GM19239 (cell line): ENCODE results near the gene MXD3.
"Not testable (repeated sequence)": the region's sequence is repeated elsewhere in the genome, so short reads cannot be mapped to it uniquely, and the experiment has no call there.

ENCODE experiments used
- DNase-seq: peaks from one replicate; pipeline ENCODE4 v3.0.0; 2011; ENCODE audit warnings: low spot score; ENCODE audit not compliant: insufficient read length
- FAIRE-seq: peaks from 2 replicates; lab custom pipeline; 2011; peaks lifted over from hg19 to GRCh38; lab: Jason Lieb, UNC

Gene MXD3, protein sequence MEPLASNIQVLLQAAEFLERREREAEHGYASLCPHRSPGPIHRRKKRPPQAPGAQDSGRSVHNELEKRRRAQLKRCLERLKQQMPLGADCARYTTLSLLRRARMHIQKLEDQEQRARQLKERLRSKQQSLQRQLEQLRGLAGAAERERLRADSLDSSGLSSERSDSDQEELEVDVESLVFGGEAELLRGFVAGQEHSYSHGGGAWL

DNA sequence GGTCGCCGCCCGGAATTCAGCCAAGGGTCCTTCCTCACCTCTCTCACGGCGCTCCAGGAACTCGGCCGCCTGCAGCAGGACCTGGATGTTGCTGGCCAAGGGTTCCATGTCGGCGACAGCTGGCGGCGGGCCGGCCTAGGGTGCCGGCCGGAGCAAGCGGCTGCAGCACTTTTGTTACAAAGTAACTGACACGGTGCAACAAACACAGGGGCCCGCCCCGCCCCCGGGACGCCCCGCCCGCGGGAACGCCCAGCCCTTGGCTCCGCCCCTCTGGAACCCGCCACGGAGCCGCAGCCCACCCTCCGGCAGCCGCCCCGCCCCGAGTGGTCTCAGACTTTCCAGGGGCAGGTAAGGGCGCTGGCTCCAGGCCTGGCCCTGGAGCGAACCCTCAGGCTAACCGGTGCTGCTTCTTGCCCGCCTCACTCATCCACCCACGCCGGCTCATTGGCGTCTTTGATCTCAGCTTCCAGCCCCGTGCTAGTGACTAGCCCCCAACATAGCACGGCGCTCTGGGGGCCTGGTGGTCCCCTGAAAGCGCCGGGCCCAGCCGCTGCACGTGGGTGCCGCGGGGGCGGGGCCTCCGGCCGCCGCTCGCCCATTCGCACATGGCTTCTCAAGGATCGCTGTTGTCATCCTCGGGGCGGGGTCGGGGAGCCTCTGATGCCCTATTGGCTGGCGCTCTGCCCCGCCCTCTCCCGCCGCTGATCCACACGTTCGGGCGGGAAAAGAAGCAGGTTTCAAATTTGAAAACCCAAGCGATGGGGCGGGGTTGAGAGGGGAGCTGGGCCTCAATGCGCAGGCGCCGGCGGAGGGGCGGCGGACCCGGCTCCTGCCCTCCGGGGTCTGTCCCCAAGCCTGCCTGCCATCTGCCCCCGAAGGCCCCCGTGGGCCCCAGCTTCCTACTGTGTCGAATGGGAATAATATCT, at the start of gene MXD3:
MXD3 (minus strand) TSS at position 176 of the 926 bp plus-strand sequence; CDS start at position 108, 68 bp downstream.
- FAIRE-seq, result peak; percentile 97
- DNase-seq, result peak; percentile 82

DNA sequence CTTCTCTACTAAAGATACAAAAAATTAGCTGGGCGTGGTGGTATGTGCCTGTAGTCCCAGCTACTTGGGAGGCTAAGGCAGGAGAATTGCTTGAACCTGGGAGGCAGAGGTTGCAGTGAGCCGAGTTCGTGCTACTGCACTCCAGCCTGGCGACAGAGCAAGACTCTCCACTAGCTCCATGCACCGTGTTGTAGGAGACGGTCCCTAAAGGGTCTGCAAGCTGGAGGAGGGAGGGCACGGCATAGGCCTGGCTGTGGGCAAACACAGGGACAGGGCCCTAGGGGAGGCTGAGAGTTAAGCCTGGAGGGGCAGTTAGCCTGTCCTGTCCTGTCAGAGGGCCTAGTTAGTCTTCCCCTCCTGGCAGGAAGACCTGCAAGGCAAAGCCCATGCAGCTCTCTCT, 49.0 kb upstream of the MXD3 start:
- not testable (repeated sequence) for FAIRE-seq, DNase-seq

DNA sequence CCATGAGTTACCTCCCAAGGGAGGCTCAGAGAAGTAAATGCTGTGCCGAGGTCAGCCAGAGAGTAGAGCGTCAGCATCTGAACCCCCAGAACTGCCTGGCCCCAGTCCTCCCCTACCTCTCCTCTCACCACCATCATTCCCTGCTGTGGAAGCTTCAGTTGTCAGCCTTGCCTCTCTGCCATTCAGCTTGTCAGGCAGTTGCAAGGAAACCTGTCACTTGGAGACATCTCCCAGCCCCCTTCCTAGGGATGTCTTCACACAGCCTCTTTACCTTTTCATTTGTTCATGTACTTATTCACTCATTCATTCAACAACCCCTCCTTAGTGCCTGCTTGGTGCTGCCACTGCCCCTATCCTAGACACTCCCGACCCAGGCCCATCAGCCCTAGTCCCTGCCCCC, 48.2 kb upstream of the MXD3 start:
- FAIRE-seq (no peak), DNase-seq (no peak)

DNA sequence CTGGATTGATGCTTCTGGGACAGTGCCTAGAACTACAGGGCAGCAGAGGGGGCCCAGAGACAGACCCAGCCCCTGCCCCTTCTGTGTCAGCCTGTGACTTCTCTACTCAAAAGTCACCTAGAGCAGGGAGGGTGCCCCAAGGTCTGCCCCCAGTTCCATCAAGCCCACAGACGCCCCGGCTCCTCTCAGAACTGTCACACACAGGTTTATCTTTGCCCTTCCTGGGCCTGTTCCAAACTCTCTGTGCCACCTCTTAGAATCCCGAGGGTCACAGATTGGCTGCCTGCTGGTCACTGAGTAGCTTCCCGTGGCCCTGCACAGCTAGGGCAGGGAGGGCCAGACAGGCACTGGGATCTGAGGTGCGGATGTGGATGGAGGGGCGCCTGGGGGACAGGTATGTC, 47.8 kb upstream of the MXD3 start:
- no peak for FAIRE-seq
- DNase-seq, result no peak

DNA sequence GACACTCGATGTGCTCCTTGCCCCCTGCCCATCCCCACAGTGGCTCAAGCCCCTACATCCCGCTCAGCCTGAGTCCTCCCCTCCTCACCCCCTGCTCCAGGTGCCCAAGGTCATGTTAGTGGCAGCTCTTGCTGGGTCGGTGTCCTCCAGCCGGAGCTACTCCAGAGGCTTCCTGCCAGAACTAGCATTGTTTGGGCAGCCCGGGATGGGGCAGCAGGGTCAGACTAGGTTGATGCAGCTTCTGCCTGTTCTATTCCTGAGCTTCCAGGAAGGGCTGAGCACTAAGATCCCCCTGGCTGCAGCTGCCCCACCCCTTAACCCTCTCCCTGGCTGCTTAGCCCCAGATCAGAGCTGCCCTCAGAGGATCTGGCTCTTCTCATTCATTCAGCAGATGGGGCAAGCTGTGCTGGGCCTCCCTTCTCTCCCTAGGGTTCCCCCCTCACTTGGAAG, 46.7 kb upstream of the MXD3 start:
- DNase-seq, result no peak

DNA sequence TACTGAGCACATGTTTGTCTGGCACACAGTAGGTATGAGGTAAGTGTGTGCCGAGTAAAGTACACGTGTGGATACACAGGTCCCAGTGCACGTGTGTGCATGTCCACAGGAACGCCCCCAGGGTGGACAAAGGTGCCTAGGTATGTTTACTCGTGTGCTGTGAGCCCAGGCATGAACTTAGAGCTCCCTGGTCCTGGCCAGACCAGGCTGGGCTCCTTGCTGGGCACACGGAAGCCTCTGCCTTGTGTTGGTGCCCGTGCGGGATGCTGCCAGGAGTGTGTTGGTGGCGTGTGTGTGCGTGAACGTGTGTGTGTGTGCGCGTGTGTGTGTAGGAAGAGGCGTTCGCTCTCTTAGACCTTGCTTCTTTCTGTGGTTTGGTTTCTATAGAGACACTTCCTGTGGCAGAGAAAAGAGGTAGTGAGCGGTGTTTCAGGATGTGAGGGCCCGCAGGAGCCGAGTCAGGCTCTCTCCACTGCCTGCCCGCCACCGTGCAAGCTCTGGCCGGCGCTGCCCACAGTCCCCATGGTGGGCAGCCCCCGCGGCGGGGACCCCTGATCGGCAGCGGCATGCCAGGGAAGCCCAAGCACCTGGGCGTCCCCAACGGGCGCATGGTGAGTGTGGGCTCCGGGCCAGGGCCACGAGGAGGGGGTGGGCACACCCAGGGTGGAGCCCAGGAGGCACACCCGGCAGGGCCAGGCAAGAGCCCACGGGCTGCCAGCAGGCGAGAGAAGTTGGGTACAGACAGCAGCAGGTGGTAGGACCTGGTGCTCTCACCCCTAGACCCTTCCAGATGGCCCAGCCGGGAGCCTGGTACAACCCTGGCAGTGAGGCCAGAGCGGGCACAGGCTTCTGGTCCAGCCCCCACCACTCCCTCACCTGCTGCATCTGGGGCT, 46.0 kb upstream of the MXD3 start, which contains the start of gene RGS14:
RGS14 (plus strand) TSS at position 466 of the 893 bp plus-strand sequence; CDS start at position 567, 101 bp downstream.
- peak; percentile 94 for FAIRE-seq

More for the DNA sequence above, 46.7 kb upstream of the MXD3 start:
- FAIRE-seq, result peak; percentile 63

DNA sequence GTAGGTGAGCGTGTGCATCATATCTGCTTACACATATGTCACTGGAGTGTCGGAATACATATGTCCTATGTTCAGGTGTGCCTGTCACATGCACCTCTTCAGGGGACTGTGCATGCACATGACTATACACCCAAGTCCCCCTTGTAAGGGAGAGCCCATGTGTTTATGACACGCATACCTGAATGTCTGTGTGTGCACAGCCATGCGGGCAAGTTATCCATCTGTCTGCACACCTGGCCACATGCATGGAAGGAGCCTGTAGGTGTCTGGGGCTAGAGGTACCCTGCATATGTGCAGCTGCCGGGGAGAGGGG, 45.4 kb upstream of the MXD3 start:
- FAIRE-seq (no peak), DNase-seq (no peak)

More for the DNA sequence above, 46.0 kb upstream of the MXD3 start, which contains the start of gene RGS14:
- DNase-seq, result peak; percentile 93

DNA sequence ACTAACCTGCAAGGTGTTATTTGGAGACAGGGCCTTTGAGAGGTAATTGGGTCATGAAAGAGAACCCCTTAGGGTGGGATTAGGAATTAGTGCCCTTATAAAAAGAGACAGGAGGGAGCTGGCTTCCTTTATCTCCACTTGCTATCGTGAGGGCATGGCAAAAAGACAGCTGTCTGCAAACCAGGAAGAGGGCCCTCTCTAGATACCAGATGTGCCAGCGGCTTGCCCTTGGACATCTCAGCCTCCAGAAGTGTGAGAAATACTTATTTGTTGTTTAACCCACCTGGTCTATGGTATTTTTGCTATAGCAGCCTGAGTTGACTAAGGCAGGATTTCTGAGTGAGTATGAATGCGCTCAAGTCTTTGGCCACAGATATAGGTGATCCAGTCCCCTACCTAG, 45.0 kb upstream of the MXD3 start:
- DNase-seq, result no peak
- FAIRE-seq, result no peak

DNA sequence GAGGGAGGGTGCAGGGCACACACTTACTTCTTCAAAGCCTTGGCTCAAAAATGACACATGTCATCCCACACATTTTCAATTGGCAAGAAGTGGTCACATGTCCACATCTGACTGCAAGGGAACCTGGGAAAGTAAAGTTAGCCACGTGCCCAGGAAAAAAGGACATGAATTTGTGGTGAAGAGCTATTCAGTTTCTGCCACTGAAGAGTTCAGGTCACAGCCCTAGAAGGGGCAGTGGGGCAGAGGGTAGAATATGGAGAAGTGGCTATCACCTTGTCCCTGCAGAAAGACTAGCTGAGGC, 44.1 kb upstream of the MXD3 start:
- FAIRE-seq, result no peak
- no peak for DNase-seq

DNA sequence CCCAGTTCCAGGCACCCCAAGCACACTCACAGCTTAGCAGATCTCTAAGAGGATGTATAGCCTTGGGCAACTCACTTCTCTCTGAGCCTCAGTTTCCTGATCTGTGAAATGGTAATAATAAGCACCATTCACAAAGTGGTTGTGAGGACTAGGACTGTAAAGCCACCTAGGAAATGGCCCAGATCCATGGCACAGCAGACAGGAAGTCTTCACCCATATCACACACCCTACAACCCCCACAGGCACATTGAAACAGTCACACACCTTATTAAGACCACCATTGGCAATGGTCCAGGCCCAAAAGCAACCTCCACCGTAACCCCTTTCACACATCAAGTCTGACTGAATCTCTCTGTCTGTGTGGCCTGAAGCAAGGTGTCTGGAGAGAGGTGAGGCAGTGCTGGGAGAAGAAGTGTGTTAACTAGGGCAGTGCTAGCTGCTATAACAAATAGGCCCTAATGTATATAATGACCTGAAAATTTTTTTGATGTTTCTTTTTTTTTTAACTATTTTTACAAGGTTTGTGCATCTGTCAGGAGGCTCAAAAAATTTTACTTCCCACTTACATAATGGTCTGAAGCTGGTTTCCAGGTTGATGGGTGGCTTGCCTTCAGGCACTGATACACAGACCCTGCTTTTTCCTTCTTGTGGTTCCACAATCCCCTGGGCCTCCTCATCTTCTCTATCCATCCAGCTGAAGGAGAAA, 43.6 kb upstream of the MXD3 start:
- DNase-seq (no peak), FAIRE-seq (no peak)

DNA sequence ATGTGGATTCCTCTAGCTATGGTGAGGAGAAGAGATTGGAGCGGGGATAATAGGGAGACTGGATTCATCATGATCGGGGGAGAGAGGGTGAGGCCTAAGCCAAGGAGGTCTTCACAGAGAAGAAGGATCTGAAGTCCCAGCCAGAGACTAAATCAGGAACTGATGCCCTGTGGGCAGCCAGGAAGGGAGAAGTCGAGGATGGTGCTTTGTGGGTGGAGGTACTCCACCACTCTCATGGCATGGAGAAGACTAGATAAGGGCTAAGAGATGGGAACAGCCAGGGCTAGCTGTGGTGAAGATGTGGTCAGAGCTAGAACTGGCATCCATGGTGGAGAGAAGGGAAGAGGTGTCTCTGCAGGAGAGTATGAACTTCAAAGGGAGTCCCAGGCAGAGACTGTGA, 43.0 kb upstream of the MXD3 start:
- DNase-seq, result no peak
- no peak for FAIRE-seq

DNA sequence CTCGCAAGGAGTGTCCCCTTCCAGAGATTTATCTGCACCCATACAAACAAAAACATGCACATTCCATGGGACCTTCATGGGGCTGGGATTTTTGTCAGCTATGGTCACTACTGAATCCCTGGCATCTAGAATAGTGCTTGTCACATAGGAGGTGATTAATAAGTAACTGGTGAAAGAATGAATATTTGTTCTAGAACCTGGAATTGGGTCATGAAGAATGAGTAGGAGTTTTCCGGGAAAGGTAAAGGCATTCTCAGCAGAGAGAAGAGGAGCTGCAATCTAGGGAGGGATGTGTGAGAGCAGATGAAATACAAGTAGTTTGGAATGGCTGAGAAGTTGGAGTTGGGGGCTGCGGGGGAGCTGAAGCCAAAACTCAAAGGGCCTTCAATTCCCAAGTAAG, 42.6 kb upstream of the MXD3 start:
- FAIRE-seq (no peak), DNase-seq (no peak)

DNA sequence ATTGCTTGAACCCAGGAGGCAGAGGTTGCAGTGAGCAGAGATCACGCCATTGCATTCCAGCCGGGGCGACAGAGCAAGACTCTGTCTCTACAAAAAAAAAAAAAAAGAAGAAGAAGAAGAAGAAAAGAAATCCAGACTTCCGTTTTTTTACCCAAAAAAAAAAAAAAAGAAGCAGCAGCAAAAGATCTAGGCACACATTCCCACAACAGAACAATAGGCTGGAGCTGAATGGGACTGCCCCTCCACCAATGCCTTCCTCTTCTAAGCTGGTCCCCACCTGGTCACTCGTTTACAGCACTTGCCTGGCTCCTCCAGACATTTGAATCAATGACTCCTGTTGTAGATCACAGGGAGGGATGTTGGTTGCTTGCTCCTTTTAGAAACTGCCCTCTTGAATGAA, 41.4 kb upstream of the MXD3 start:
- FAIRE-seq (no peak), DNase-seq (no peak)

DNA sequence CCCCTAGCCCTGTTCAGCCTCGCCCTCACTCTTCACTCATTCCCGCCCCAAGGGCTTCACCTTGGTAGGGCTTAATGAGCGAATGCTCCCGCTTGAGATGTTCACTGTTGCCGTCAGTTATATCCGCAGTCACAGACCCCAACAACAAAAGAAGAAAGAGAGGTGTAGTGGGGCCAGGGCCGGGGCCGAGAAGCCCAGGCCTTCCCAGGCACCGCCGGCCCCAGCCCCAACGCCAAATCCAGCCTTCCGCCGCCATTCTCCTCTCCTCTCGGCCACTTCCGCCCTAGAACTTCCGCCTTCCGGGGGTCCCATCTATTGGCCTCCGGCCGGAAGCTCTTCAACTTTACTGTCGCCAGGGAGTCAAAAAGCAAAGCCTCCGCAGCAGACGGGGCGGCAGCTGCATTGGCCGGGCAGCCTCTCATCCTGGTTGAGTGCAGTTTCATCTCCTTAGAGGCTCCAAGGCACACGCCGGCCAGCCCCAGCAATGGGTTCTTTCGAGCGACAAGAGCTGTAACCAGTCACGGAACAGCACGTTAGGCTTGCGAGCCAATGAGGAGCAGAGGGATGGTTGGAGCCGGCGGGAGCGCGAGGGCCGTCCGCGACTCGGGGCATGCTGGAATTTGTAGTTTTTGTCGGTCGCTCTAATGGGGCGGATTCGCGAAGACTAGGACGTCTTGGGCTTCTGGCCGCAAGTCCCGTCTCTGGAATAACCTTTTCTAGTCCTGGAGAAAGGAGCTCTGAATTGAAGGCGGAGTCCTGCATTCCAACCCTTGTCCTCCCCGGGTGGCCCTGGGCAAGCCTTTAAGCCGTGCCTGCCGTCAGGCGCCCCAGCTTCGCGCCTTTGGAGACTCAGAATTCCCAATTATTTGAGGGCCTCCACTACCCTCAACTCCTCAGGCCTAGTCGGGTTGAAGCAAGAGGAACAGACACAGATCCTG, 40.0 kb upstream of the MXD3 start, which contains the start of gene LMAN2:
LMAN2 (minus strand) TSS at position 277 of the 938 bp plus-strand sequence; CDS start at position 256, 21 bp downstream.
- peak; percentile 86 for DNase-seq

DNA sequence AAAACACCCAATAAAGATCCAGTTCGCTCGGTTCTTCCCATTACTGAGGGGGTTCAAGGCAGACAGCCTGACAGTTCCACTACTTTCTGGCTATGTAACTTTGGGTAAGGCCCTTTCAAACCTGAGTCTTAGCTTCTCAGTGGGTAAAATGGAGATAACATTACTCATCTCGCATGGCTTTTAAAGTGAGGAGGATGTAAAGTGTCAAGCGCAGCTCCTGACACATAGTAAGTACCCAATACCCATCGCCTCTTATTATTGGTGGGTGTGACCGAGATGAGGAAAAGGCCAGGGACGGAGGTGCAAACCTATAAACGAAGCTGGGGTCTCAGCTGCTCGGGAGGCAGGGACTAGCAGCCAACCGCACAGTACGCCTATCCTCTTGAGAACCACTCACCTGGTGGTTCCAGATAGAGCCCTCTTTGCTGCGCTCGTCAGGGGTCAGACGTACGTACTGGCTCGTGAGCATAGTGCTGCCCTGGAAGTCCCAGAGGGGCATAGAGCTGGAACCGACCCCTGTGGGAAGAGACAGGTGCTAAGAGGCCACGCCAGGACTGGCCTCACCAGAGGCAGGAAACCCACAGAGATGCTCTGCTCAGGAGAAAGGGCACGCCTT, 39.2 kb upstream of the MXD3 start:
- no peak for DNase-seq
- no peak for FAIRE-seq

More for the DNA sequence above, 40.0 kb upstream of the MXD3 start, which contains the start of gene LMAN2:
- FAIRE-seq, result peak; percentile 96

DNA sequence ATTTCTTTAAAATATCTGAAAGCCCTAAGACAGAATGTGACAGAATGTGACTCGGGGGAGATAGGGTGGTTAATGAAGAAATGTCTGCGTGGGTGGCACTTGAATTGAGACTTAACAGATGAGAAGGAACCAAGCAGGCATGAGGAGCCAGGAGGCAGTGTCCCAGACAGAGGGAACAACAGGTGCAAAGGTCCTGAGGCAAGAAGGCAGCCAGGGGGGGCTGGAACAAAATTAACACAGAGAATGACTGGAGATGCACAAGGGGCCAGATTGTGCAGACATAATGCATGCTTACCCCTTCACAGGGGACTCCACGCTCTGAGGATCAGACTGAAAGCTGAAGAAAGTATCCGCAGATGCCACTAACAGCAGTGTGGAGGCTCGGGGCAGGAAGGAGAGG, 38.1 kb upstream of the MXD3 start:
- DNase-seq, result no peak
- no peak for FAIRE-seq

DNA sequence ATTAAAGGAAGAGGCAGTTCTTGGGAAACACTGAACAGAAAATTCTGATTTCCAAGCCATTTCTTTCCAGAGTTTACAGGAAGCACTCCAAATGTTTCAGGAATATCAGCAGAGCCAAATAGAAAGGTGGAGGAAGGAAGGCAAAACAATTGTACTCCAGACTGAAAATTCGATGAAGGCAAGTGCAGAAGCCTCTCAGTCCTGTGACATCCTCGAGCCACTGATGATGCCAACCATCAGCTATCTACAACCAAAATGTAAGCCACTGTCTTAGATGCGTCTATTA, 37.6 kb upstream of the MXD3 start:
- DNase-seq (no peak), FAIRE-seq (no peak)

DNA sequence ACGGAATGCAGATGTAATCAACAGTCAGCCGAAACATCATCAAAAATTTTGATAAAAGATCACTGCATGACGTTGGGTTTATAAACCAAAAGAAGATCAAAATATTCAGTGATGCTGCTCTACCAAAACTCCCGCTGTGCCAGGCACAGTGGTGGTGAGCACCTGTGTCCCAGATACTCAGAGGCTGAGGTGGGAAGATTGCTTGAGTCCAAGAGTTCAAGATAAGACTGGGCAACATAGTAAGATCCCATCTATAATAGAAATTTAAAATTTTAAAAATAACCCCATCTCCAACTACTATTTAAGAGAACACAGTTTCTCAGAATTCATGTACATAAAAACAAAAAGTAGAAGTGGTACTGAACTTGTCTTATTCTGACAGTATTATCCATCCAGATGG, 36.0 kb upstream of the MXD3 start:
- DNase-seq (no peak), FAIRE-seq (no peak)

DNA sequence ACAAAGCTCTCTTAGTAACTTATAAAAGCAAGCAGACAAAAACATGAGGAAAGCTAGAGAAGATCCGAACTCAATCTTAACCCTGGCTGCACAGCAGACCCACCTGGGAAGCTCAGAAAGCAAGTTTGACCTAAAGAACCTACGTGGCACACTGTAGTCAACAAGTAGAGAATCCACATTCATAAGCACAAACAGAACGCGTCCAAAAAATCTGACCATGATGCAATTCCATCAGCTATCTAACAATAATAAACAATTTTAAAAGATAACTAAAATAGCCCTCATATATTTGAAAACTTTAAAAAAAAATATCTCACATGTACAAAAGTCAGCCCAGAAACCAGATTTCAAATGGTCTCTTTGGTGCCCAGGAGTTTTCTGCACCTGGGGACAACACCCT, 35.1 kb upstream of the MXD3 start:
- FAIRE-seq, result no peak
- DNase-seq, result no peak
